Fibroblast of the aortic adventitia (primary cell): Measurements from ENCODE around the gene CRBN. TPM values are rescaled to one million over a fixed set of nuclear protein-coding genes. Genes with fewer than 3 reads are reported as not detected.

ENCODE experiments used
- DNase-seq: peaks from one replicate; pipeline ENCODE4 v3.0.0-alpha.2; 2010; ENCODE audit warnings: low read depth
- H3K4me3 ChIP-seq: 2 replicates; pipeline ENCODE4 v1.5.1; 2011; ENCODE audit warnings: low read depth, mild to moderate bottlenecking, control low read depth, low read length, moderate library complexity
- total RNA-seq: library from RNA; depleted of rRNA; stranded (reverse); fragments of >200 nt; gene quantifications from 2 replicates; pipeline ENCODE4 v1.2.3, GENCODE V29; 2012; ENCODE audit warnings: low replicate concordance
- TF ChIP-seq, protein P1 (sequence below): IDR thresholded peaks from 2 replicates; pipeline ENCODE4 v1.5.1; 2011; ENCODE audit warnings: mild to moderate bottlenecking, low read length, control low read depth, inconsistent platforms; ENCODE audit not compliant: insufficient read depth

CRBN gene
- total RNA-seq, 1 donor, result 70.9 TPM

GRCh38 chr3:3134750-3135448, 44.6 kb downstream of the CRBN start:
- no peak for DNase-seq
- H3K4me3 ChIP-seq, result no peak overlapping the region
- TF ChIP-seq, protein P1, sequence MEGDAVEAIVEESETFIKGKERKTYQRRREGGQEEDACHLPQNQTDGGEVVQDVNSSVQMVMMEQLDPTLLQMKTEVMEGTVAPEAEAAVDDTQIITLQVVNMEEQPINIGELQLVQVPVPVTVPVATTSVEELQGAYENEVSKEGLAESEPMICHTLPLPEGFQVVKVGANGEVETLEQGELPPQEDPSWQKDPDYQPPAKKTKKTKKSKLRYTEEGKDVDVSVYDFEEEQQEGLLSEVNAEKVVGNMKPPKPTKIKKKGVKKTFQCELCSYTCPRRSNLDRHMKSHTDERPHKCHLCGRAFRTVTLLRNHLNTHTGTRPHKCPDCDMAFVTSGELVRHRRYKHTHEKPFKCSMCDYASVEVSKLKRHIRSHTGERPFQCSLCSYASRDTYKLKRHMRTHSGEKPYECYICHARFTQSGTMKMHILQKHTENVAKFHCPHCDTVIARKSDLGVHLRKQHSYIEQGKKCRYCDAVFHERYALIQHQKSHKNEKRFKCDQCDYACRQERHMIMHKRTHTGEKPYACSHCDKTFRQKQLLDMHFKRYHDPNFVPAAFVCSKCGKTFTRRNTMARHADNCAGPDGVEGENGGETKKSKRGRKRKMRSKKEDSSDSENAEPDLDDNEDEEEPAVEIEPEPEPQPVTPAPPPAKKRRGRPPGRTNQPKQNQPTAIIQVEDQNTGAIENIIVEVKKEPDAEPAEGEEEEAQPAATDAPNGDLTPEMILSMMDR, result no peak

- no peak overlapping the region for H3K4me3 ChIP-seq
- no peak for DNase-seq
- TF ChIP-seq, protein P1, result no peak
Measured at GRCh38 chr3:3133500-3133899, 46.0 kb downstream of the CRBN start.

- H3K4me3 ChIP-seq, result no peak overlapping the region
- no peak for DNase-seq
- TF ChIP-seq, protein P1, result no peak
Measured at GRCh38 chr3:3129579-3129978, 49.9 kb downstream of the CRBN start.

DNA sequence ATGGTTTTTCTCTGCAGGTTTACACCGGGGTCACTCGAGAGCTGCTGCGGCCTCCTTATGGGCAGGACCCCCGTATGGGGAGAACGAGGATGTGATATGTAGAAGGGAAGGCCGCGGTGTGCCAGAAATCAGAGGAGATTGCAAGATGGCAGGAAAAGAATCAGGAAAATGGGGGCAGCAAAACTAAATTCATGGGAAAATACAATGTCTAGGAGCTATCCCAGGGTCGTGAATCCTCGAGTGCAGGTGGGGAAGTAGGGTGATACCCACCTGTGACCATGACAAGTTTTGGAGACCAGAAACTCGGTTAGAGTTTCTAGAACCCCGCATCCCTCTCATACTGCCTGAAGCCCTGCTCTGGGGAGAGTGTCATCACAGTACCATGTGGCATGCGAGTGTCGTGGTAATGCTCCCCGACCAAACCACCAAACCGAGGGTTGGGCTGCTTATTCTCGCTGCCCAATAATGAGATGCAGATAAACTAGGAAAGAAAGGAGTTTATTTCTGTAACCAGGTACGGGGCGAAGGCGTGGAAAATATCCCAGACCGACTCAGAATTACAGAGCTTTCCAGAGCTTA, 52.0 kb downstream of the CRBN start:
- DNase-seq, result peak; percentile 11

GRCh38 chr3:3126477-3127431, 52.7 kb downstream of the CRBN start, which contains the start of gene TRNT1:
TRNT1 (plus strand) TSS chr3:3126940; CDS start chr3:3129041, 2,101 bp downstream.
- peak within 1 kb of the TSS; percentile 88 for H3K4me3 ChIP-seq
- DNase-seq, result peak; percentile 91
- TF ChIP-seq, protein P1, result no peak

More for the DNA sequence above, 52.0 kb downstream of the CRBN start:
- TF ChIP-seq, protein P1, result no peak
- H3K4me3 ChIP-seq, result peak overlapping the region; percentile 88

- TF ChIP-seq, protein P1, result no peak
- DNase-seq, result no peak
- H3K4me3 ChIP-seq, result peak overlapping the region; percentile 88
Measured at GRCh38 chr3:3125977-3126376, 53.5 kb downstream of the CRBN start.
